Cerebellar cortex (tissue), 1 donor: ENCODE data around the gene GARNL3.

Experiments
- DNase-seq: peaks from one replicate; pipeline ENCODE4 v3.0.0-alpha.2; 2015; ENCODE audit warnings: low spot score

The GARNL3 gene

GRCh38 chr9:127277099-127277498 is 12.5 kb downstream of the GARNL3 start:
- no peak for DNase-seq

GRCh38 chr9:127277770-127278169 is 13.2 kb downstream of the GARNL3 start:
- peak; percentile 36 for DNase-seq

- DNase-seq: no peak
These were observed 13.8 kb downstream of the GARNL3 start for GRCh38 chr9:127278372-127278771.

GRCh38 chr9:127279717-127280285 is 15.2 kb downstream of the GARNL3 start:
- DNase-seq: no peak

GRCh38 chr9:127280880-127281660 is 16.5 kb downstream of the GARNL3 start:
- DNase-seq: peak; percentile 46

GRCh38 chr9:127281891-127282290 is 17.3 kb downstream of the GARNL3 start:
- DNase-seq: no peak

GRCh38 chr9:127282611-127283010 is 18.0 kb downstream of the GARNL3 start:
- DNase-seq: no peak

GRCh38 chr9:127283135-127283534 is 18.6 kb downstream of the GARNL3 start:
- DNase-seq: no peak

- DNase-seq: peak; percentile 70
These were observed 19.4 kb downstream of the GARNL3 start for GRCh38 chr9:127283917-127284497.

GRCh38 chr9:127285965-127286364 is 21.4 kb downstream of the GARNL3 start:
- DNase-seq: no peak

- peak; percentile 28 for DNase-seq
These were observed 26.0 kb downstream of the GARNL3 start for GRCh38 chr9:127290561-127291065.

GRCh38 chr9:127291246-127291778 is 26.7 kb downstream of the GARNL3 start:
- peak; percentile 67 for DNase-seq

- DNase-seq: no peak
These were observed 27.8 kb downstream of the GARNL3 start for GRCh38 chr9:127292415-127292814.

- DNase-seq: no peak
These were observed 28.8 kb downstream of the GARNL3 start for GRCh38 chr9:127293328-127293727.

GRCh38 chr9:127293767-127294166 is 29.2 kb downstream of the GARNL3 start:
- DNase-seq: no peak

- no peak for DNase-seq
These were observed 30.4 kb downstream of the GARNL3 start for GRCh38 chr9:127295005-127295404.

GRCh38 chr9:127300886-127301447 is 36.4 kb downstream of the GARNL3 start:
- DNase-seq: peak; percentile 25

GRCh38 chr9:127303830-127304229 is 39.3 kb downstream of the GARNL3 start:
- DNase-seq: no peak

- DNase-seq: no peak
These were observed 40.7 kb downstream of the GARNL3 start for GRCh38 chr9:127305206-127305837.

- DNase-seq: no peak
These were observed 41.3 kb downstream of the GARNL3 start for GRCh38 chr9:127305838-127306226.

- no peak for DNase-seq
These were observed 43.2 kb downstream of the GARNL3 start for GRCh38 chr9:127307802-127308201.
